Left lobe of liver (tissue), 2 donors: ENCODE data around the gene ARHGAP23. TPM values are rescaled to one million over a fixed set of nuclear protein-coding genes. Genes with fewer than 3 reads are reported as not detected.

Experiments used
- ATAC-seq: fragments of 200-7000 bp; cut with Tn5 transposase; one replicate; pipeline ENCODE4 v1.9.1; 2020; ENCODE audit warnings: mild to moderate bottlenecking, moderate library complexity
- DNase-seq: peaks from one replicate; pipeline ENCODE4 v3.0.0-alpha.2; 2020; ENCODE audit warnings: low spot score
- total RNA-seq: library from RNA; stranded (reverse); gene quantifications from one replicate; pipeline ENCODE4 v1.2.1, GENCODE V29; 2021
- donor health status: DM: no; HTN: no; CAD: no; lungs with moderate emphysema.
- donor health status: DM: no; HTN: yes; CAD: no.

ARHGAP23 gene
- total RNA-seq, 1 donor from 2014 or later, result 3.3 TPM

GRCh38 chr17:38542286-38542685, 114.0 kb downstream of the ARHGAP23 start:
- no peak for DNase-seq

GRCh38 chr17:38543403-38544174, 115.3 kb downstream of the ARHGAP23 start:
- ATAC-seq (no peak), DNase-seq (no peak)

More at GRCh38 chr17:38542286-38542685, 114.0 kb downstream of the ARHGAP23 start:
- no peak for ATAC-seq

GRCh38 chr17:38544175-38544838, 116.0 kb downstream of the ARHGAP23 start:
- ATAC-seq (no peak), DNase-seq (no peak)

- no peak for ATAC-seq
- DNase-seq, result no peak
Measured at GRCh38 chr17:38544839-38545209, 116.6 kb downstream of the ARHGAP23 start.

- DNase-seq (no peak), ATAC-seq (no peak)
Measured at GRCh38 chr17:38545531-38546225, 117.4 kb downstream of the ARHGAP23 start.

GRCh38 chr17:38546396-38546795, 118.1 kb downstream of the ARHGAP23 start:
- ATAC-seq (no peak), DNase-seq (no peak)

- DNase-seq (no peak), ATAC-seq (no peak)
Measured at GRCh38 chr17:38547444-38547843, 119.2 kb downstream of the ARHGAP23 start.

- DNase-seq (no peak), ATAC-seq (no peak)
Measured at GRCh38 chr17:38549285-38549684, 121.0 kb downstream of the ARHGAP23 start.

GRCh38 chr17:38550661-38551060, 122.4 kb downstream of the ARHGAP23 start:
- DNase-seq (no peak), ATAC-seq (peak; percentile 12)

GRCh38 chr17:38551121-38551520, 122.9 kb downstream of the ARHGAP23 start:
- DNase-seq (no peak), ATAC-seq (no peak)

GRCh38 chr17:38552343-38552742, 124.1 kb downstream of the ARHGAP23 start:
- DNase-seq, result no peak
- no peak for ATAC-seq

GRCh38 chr17:38554430-38555350, 126.4 kb downstream of the ARHGAP23 start:
- no peak for DNase-seq
- no peak for ATAC-seq

GRCh38 chr17:38556239-38556638, 128.0 kb downstream of the ARHGAP23 start:
- DNase-seq, result no peak
- ATAC-seq, result no peak

GRCh38 chr17:38557396-38557795, 129.1 kb downstream of the ARHGAP23 start:
- DNase-seq, result no peak
- no peak for ATAC-seq

GRCh38 chr17:38557836-38558727, 129.8 kb downstream of the ARHGAP23 start:
- peak; percentile 95 for DNase-seq
- peak; percentile 79 for ATAC-seq

GRCh38 chr17:38558728-38559050, 130.4 kb downstream of the ARHGAP23 start:
- no peak for DNase-seq
- ATAC-seq, result peak; percentile 11

- DNase-seq, result peak; percentile 96
- peak; percentile 73 for ATAC-seq
Measured at GRCh38 chr17:38559051-38559879, 131.0 kb downstream of the ARHGAP23 start.

- ATAC-seq, result peak; percentile 3
Measured at GRCh38 chr17:38559880-38560230, 131.6 kb downstream of the ARHGAP23 start.

More at GRCh38 chr17:38559880-38560230, 131.6 kb downstream of the ARHGAP23 start:
- peak; percentile 70 for DNase-seq
